NCI-H2107 (cell line): Measurements from ENCODE around the gene ANKRD16.
"Not testable (repeated sequence)": the region's sequence is repeated elsewhere in the genome, so short reads cannot be mapped to it uniquely, and the experiment has no call there.

Experiments
- DNase-seq: peaks from one replicate; lab custom pipeline; 2025; lab: John Stamatoyannopoulos, UW

The ANKRD16 gene

GRCh38 chr10:5903563-5903962 is 13.9 kb upstream of the ANKRD16 start:
- no peak for DNase-seq

- DNase-seq = no peak
Observed at GRCh38 chr10:5902511-5903274, 13.0 kb upstream of the ANKRD16 start.

GRCh38 chr10:5900247-5900646 is 10.6 kb upstream of the ANKRD16 start:
- DNase-seq = no peak

- DNase-seq = no peak
Observed at GRCh38 chr10:5898163-5898562, 8.5 kb upstream of the ANKRD16 start.

- no peak for DNase-seq
Observed at GRCh38 chr10:5897504-5897903, 7.8 kb upstream of the ANKRD16 start.

GRCh38 chr10:5897053-5897340 is 7.3 kb upstream of the ANKRD16 start:
- DNase-seq = no peak

GRCh38 chr10:5896208-5897052 is 6.7 kb upstream of the ANKRD16 start:
- no peak for DNase-seq

GRCh38 chr10:5895804-5896203 is 6.1 kb upstream of the ANKRD16 start:
- DNase-seq = no peak

GRCh38 chr10:5895365-5895764 is 5.7 kb upstream of the ANKRD16 start:
- no peak for DNase-seq

GRCh38 chr10:5894873-5895272 is 5.2 kb upstream of the ANKRD16 start:
- no peak for DNase-seq

- no peak for DNase-seq
Observed at GRCh38 chr10:5894403-5894802, 4.7 kb upstream of the ANKRD16 start.

GRCh38 chr10:5893321-5893720 is 3.6 kb upstream of the ANKRD16 start:
- DNase-seq = no peak

GRCh38 chr10:5892007-5892406 is 2.3 kb upstream of the ANKRD16 start:
- no peak for DNase-seq

GRCh38 chr10:5891009-5891408 is 1.3 kb upstream of the ANKRD16 start:
- DNase-seq = no peak

- DNase-seq = no peak
Observed at GRCh38 chr10:5890452-5890915, 791 bp upstream of the ANKRD16 start.

GRCh38 chr10:5888843-5889623 is 660 bp downstream of the ANKRD16 start:
- no peak for DNase-seq

GRCh38 chr10:5888351-5888750 is 1.3 kb downstream of the ANKRD16 start:
- DNase-seq = no peak

GRCh38 chr10:5887641-5888040 is 2.1 kb downstream of the ANKRD16 start:
- no peak for DNase-seq

GRCh38 chr10:5887029-5887428 is 2.7 kb downstream of the ANKRD16 start:
- DNase-seq = no peak

- DNase-seq = no peak
Observed at GRCh38 chr10:5885619-5886018, 4.1 kb downstream of the ANKRD16 start.

GRCh38 chr10:5882961-5883360 is 6.7 kb downstream of the ANKRD16 start:
- no peak for DNase-seq

- not testable (repeated sequence) for DNase-seq
Observed at GRCh38 chr10:5877041-5877440, 12.7 kb downstream of the ANKRD16 start.
